ENCODE results near the gene METTL24. TPM values are rescaled to one million over a fixed set of nuclear protein-coding genes. Genes with fewer than 3 reads are reported as not detected.

METTL24 gene
- total RNA-seq, 2 donors from 2014 or later = not detected

- H3K4me3 Mint-ChIP-seq = no peak overlapping the region
- peak overlapping the region; percentile 19 for H3K27ac Mint-ChIP-seq
- ATAC-seq (replicated peaks in 1 of 2) = no peak
- DNase-seq = no peak
- no peaks in the 10 kb centered on the region for H3K4me1 Mint-ChIP-seq (ENCODE audit: low read depth)
- H3K27me3 Mint-ChIP-seq (ENCODE audit: low read depth) = no peaks in the 10 kb centered on the region
- no peaks in the 10 kb centered on the region for H3K36me3 Mint-ChIP-seq (ENCODE audit: insufficient read depth in 2 of 2)
- H3K9me3 Mint-ChIP-seq = no peaks in the 10 kb centered on the region
Measured at GRCh38 chr6:110201151-110201884, 156.8 kb downstream of the METTL24 start.

- H3K36me3 Mint-ChIP-seq (ENCODE audit: insufficient read depth in 2 of 2) = peaks cover 0 to 7% of the 10 kb centered on the region in 2 donors
Measured at GRCh38 chr6:110198561-110198960, 159.6 kb downstream of the METTL24 start.

GRCh38 chr6:110196874-110197273 is 161.3 kb downstream of the METTL24 start:
- ATAC-seq (replicated peaks in 1 of 2) = no peak
- DNase-seq = no peak
- H3K36me3 Mint-ChIP-seq (ENCODE audit: insufficient read depth in 2 of 2) = peaks cover 0 to 7% of the 10 kb centered on the region in 2 donors
- H3K27me3 Mint-ChIP-seq (ENCODE audit: low read depth) = no peaks in the 10 kb centered on the region
- no peaks in the 10 kb centered on the region for H3K9me3 Mint-ChIP-seq
- H3K4me3 Mint-ChIP-seq = no peak overlapping the region
- no peak overlapping the region for H3K27ac Mint-ChIP-seq
- H3K4me1 Mint-ChIP-seq (ENCODE audit: low read depth) = no peaks in the 10 kb centered on the region

More at GRCh38 chr6:110198561-110198960, 159.6 kb downstream of the METTL24 start:
- Mint-ChIP-seq H3K27ac (no peak overlapping the region), H3K4me3 (no peak overlapping the region), H3K9me3 (no peaks in the 10 kb centered on the region), H3K4me1 (ENCODE audit: low read depth) (no peaks in the 10 kb centered on the region), H3K27me3 (ENCODE audit: low read depth) (no peaks in the 10 kb centered on the region)
- DNase-seq (no peak), ATAC-seq (replicated peaks in 1 of 2) (no peak)

GRCh38 chr6:110195639-110196038 is 162.5 kb downstream of the METTL24 start:
- H3K4me3 Mint-ChIP-seq = no peak overlapping the region
- no peak overlapping the region for H3K27ac Mint-ChIP-seq
- H3K27me3 Mint-ChIP-seq (ENCODE audit: low read depth) = no peaks in the 10 kb centered on the region
- ATAC-seq (replicated peaks in 1 of 2) (no peak), DNase-seq (no peak)
- H3K36me3 Mint-ChIP-seq (ENCODE audit: insufficient read depth in 2 of 2) = peaks cover 0 to 7% of the 10 kb centered on the region in 2 donors
- no peaks in the 10 kb centered on the region for H3K4me1 Mint-ChIP-seq (ENCODE audit: low read depth)
- H3K9me3 Mint-ChIP-seq = no peaks in the 10 kb centered on the region

Other genes with a start within 250 kb of the METTL24 start
- 1 to 10 TPM; 2.6 to 3.3 TPM for gene WASF1, start 178.7 kb downstream of the METTL24 start, total RNA-seq
- gene CDC40, start 177.9 kb downstream of the METTL24 start, total RNA-seq = 10 to 100 TPM; 26.6 to 38.3 TPM
- gene DDO, start 57.2 kb upstream of the METTL24 start, total RNA-seq = not detected
- not detected for gene SLC22A16, start 118.3 kb upstream of the METTL24 start, total RNA-seq

Data from activated T-cell treated with anti-CD3 and anti-CD28 coated beads, Interleukin-2, amount 50 U/mL, for 72 hours (primary cell).